ENCODE measurements around the gene LURAP1L.

LURAP1L gene

DNA sequence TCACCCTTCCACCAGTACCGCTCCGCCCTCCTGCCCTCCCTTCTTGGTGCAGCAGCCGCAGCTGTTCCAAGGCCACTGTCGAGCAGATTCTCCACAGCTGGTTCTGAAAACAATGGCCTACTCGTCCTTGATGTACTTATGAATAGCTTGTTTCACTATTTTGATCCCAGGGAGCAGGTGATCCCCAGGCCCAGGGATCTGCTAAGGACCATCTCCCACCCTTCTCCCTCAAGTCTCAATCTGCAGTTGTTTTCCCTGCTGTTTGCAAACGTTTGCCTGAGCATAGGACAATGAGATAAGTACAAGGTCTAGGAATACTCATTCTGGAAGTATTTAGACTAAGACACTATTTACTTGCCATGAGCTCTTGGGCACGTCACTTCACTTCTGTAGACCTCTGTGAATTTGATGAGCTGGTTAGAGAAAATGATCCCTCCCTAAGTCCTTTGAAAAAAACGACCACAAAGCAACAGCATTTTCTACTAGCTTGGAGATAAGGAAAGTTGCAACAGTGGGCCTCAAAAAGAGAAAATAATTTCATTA lies 1.8 kb downstream of the LURAP1L start:
- no peak for DNase-seq (ENCODE audit: low spot score)

- no peak for DNase-seq (ENCODE audit: low spot score)
These were observed 2.6 kb downstream of the LURAP1L start for GRCh38 chr9:12777121-12778022.

DNA sequence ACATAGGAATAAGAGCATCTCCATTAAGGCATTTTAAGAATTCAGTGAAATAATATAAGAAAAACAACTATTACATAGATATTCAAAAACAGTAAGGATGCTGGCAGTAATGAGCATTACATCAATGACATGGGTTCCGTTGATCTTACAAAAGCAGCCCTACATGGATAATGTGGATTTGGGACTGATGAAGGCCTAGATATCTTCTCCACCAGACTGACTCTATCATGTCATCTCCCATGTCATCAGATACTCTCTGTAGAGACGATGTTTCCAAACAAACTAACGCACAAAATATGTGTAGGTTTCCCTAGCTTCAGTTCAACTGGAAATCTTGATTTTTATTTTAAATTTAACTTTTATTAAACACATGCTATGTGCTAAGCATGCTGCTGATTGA lies 3.6 kb downstream of the LURAP1L start:
- DNase-seq (ENCODE audit: low spot score): no peak

- peak; percentile 23 for DNase-seq (ENCODE audit: low spot score)
These were observed 6.5 kb downstream of the LURAP1L start for GRCh38 chr9:12781226-12781733.

GRCh38 chr9:12783767-12784460 lies 9.1 kb downstream of the LURAP1L start:
- no peak for DNase-seq (ENCODE audit: low spot score)

DNA sequence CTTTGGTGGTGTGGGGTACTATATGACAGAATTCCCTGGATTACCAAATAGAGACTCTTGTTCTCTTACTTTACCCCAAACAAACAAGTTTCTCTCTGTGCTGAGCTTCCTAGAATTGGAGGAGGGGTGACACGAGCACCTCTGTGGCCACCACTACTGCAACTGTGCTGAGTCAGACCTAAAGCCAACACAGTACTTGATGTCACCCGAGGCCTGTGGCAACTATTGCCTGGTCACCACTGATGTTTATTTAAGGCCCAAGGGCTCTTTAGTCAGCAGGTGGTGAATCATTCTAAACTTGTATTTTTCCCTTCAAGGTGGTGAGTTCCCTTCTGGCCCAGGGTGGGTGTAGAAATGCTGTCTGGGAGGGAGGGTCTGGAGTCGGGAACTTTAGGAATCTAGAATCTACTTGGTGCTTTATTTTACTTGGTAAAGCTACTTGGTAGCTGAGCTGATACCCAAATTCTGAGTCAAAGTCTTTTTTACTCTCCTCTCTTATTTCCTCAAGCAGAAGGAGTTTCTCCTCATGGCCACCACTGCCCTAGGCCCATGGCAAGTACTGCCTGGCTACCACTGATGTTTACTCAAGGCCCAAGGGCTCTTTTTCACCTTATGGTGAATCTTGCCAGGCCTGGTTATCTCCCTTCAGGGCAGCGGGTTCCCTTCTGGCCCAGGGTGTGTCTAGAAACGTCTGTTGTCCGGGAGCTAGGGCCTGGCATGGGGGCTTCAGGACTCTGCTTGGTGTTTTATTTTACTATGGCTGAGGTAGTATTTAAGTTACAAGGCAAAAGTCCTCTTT lies 9.8 kb downstream of the LURAP1L start:
- DNase-seq (ENCODE audit: low spot score): peak; percentile 98

GRCh38 chr9:12785260-12785770 lies 10.5 kb downstream of the LURAP1L start:
- DNase-seq (ENCODE audit: low spot score): peak; percentile 45

DNA sequence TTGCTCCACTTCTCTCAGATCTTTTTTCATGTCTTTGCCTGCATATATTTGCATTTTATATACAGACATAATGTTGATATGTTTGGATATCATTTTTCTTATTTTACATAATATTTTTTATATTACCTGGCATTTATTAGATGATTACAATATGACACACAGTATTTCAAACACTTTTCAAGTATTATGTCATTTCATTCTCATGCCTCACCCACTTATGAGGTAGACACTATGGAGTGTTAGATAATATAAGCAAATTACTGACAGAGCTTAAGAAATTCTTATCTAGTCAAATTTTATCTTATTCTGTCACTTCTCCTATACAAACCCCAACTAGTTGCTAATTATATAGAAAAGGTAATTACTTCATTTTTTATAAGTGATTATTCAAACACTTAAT lies 11.1 kb downstream of the LURAP1L start:
- DNase-seq (ENCODE audit: low spot score): no peak

DNA sequence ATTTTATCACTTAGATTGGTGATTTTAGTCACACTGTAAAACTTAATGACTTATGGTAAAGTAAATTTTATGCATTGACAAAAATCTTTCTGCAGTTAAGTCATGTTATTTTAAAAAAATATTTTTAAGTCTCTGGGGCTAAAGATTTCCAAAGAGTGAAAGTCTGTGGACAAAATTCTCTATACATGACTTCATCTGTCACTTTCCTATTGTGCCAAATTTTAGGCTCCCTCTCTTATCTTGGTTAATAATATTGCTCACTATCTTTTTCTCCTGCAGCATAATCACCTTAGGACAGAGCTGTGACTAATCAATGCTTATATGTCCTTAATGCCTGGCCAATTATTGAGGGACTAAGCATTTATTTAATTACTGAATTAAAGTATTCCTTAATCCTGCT lies 15.2 kb downstream of the LURAP1L start:
- peak; percentile 32 for DNase-seq (ENCODE audit: low spot score)

DNA sequence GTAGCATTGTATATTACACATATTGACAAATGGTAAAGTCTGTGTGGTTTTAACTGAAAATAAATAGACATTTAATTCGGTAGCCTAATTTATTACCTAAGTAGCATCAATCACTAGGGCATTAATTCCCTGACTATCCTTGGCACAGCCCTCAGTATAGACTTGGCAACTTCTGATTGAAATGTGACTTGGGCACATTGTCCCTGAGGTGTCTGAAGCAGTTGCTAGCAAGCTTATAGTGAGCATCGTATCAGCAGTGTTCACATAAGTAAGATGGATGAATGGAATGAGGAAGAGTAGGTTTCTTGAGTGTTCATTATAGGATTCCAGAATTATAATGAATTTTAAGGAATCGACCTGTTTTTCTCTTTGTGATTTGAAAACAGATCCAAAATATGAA lies 16.1 kb downstream of the LURAP1L start:
- no peak for DNase-seq (ENCODE audit: low spot score)

DNA sequence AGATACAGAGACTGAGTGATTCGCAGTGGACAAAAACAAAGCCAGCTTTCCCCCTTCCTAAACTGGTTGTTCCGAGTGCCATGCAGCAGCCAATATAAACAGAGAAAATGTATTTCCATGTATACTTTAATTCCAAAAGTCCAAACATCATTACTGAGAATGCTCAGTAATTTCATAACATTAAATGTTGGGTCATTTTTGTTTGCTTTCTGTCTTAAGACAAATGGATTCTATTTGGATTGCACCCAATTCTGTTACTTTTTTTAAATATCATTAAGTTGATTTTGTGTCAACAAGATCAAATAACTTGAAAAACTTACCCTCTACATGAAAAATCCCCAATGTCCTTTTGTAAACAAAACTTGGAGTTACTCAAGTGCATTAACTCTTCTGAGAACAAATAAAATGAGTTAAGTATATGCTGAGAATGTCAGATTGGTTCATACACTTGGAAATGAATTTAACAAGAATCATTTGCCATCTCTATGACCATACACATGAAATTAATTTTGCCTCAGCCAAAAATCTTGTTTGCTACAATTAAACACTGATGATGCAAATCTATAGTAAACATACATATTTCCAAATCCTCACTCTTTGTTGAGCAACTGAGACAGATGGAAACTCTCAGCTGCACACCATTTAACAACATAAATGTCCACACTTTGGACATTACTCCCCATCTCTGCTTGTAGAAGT lies 19.4 kb downstream of the LURAP1L start:
- DNase-seq (ENCODE audit: low spot score): no peak

DNA sequence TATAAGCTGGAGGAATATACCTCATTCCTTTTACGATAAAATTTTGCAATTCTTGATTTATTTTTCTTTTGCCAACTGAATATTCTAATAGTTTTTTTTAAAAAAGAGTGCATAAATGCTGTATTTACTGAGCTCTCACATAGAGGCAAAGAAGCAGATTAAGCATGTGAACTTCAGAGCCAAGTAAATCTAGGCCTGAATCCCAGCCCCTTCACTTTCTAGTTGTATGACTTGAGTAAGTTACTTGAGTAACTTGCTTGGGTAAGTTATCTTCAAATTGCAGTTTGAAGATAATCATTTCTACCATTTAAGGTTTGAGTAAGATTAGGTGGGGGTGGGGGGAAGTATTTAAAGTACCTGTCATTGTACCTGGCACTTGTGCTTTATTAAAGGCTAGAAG lies 21.8 kb downstream of the LURAP1L start:
- DNase-seq (ENCODE audit: low spot score): no peak

DNA sequence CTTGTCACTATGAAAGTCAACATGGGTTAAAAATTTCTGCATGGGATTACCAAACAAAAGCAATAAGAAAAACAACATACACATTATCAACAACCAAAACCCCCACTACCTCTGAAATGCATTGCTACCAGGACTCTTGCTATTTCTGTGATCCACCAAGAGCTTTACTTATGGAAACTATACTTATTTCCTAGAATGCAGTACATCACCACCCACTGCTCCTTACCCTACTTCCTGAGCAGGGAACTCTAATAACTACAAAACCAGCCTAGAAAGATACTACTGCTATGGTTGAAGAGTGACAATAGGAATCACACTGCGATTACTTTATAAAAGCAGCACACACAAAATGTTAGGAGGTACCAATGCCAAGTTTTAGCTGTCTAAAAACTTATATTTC lies 22.2 kb downstream of the LURAP1L start:
- no peak for DNase-seq (ENCODE audit: low spot score)

DNA sequence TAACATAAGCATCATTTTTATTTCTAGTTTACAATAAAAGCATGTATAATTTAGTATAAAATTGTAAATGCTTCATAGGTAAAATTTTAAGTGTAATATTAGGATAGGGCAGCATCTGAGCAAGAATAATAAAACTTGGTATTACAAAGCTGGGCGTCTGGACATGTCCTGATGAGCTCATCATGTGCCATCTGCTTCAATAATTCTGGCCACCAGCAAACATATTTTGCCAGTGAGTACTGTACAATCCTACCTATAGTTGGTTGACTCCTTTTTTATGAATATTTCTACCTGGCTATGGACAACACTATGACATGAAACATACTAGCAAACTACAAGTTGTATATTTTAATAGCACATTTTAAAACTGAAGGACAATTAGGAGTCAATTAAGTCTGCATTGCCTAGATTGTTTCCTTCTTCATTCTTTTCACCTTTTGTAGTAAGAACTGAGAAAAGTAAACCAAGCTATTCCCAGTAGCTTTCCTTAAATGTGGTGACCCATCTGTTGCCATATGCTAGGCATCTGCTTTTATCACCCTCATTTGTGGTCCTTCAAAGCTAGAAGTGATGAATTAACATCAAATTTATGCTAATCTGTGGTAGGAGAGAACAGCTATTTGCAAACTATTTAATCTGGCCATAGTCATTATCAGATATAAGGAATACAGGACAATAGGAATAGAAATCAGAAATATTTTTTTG lies 23.4 kb downstream of the LURAP1L start:
- DNase-seq (ENCODE audit: low spot score): peak; percentile 72

DNA sequence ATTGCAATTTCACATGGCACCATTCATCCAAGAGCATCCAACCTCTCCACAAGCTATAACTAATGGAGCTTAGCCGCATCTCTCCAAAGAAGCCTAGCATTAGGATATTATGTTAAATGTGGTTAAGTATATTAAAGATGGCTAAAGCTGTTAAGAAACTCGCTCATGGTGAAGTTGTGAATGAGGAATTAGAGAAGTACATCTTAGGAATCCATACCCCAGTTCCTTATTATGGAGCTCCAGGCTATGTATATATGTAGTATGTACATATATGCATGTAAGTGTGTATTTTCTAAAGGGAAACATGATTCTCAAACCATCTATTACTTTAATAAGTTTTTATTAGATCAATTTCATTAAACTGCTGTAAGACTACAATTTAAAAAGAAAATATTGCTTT lies 26.4 kb downstream of the LURAP1L start:
- DNase-seq (ENCODE audit: low spot score): no peak

- DNase-seq (ENCODE audit: low spot score): no peak
These were observed 26.8 kb downstream of the LURAP1L start for GRCh38 chr9:12801663-12802062.

- DNase-seq (ENCODE audit: low spot score): no peak
These were observed 27.3 kb downstream of the LURAP1L start for GRCh38 chr9:12802093-12802492.

DNA sequence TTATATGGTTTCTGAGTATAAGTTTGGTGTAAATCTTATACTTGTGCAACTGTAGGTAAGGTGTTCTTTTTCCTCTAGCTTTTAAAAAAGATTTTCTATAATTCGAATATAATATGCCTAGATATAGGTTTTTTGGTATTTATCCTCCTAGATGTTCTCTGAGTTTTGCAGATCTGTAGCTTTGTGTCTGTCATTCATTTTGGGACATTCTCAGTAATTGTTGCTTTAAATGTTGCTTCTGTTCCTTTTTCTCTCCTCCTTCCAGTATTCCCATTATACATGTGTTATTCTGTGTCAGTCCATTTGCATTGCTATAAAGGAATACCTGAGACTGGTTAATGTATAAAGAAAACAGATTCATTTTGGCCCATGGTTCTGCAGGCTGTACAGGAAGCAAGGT lies 33.7 kb downstream of the LURAP1L start:
- no peak for DNase-seq (ENCODE audit: low spot score)

DNA sequence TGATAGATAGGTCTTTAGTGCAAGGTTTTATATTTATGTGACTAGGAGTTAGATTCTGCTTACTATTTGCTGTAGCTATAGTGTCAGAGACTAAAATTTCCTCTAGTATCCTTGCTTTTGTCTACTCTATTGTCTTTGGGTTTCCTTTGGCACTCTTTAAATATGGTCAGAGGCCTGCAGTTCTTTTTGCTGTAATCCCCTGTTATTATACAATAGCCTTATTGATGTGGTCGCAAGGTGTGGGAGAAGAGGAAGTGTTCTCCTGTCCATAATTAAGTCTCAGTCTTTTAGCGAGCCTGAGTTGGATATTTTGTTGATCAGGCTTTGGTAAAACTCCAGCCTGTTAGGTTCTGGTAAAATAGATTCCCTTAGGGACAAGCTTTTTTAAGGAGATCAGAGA lies 34.9 kb downstream of the LURAP1L start:
- DNase-seq (ENCODE audit: low spot score): no peak

GRCh38 chr9:12811935-12812334 lies 37.1 kb downstream of the LURAP1L start:
- DNase-seq (ENCODE audit: low spot score): no peak

DNA sequence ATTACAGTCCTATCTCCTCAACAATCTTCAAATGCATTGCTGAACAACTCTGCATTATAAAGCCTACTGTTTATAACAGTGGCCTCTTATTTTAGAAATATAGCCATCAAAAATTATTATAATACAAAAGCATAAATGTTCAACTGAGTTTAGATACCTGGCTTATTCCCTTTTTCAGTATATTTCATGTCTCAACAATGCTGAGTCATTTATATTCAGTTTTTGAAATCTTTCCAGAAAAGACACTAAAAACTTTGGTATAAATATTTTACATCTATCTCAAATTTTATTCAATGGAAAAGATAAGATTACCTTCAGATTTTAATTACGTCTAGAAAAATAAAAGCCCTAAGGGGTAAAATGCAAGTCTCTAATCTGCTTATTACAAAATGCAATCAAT lies 37.9 kb downstream of the LURAP1L start:
- DNase-seq (ENCODE audit: low spot score): no peak

All from kidney tubule cell (primary cell).